SK-N-MC (cell line): Measurements from ENCODE around the gene SPACA7.

Source experiments
- EZH2 ChIP-seq: fragments of 200-600 bp; sonication (generic); IDR thresholded peaks from one replicate; pipeline ENCODE4 v1.6.1; 2017; ENCODE audit warnings: antibody characterized with exemption
- FOXP2 ChIP-seq: optimal IDR thresholded peaks from 2 replicates; pipeline ENCODE3; 2011; ENCODE audit warnings: mild to moderate bottlenecking, moderate library complexity; ENCODE audit not compliant: insufficient read depth; ENCODE audit errors: extremely low read length, control extremely low read depth
- POLR2AphosphoS5 ChIP-seq: IDR thresholded peaks from 2 replicates; pipeline ENCODE4 v1.6.1; 2012; ENCODE audit warnings: mild to moderate bottlenecking, low read depth, low read length, borderline replicate concordance

GRCh38 chr13:112349681-112350080 lies 26.5 kb upstream of the SPACA7 start:
- TF ChIP-seq POLR2AphosphoS5 (no peak), EZH2 (no peak), FOXP2 (no peak)
